Natural killer cell treated with Interleukin-12 subunit alpha and Interleukin-12 subunit beta and Interleukin-15 and Interleukin-18, amount 100 ng/mL, for 72 hours (primary cell): ENCODE data around the gene ABCD4. TPM values are rescaled to one million over a fixed set of nuclear protein-coding genes. Genes with fewer than 3 reads are reported as not detected.
A peak's percentile ranks its signal among the peaks of the same experiment; 100 is the strongest.

Source experiments
- ATAC-seq, 2 donors: fragments of 150-1000 bp; cut with Tn5 transposase in 1 of 2; sonication (Bioruptor Pico), chemical (Tn5 transposase) in 1 of 2; 2 replicates each; pipeline ENCODE4 v1.10.0; 2021
- DNase-seq: peaks from one replicate; pipeline ENCODE4 v3.0.0; 2022; ENCODE audit warnings: low spot score
- H3K27ac Mint-ChIP-seq, 2 donors: 1 replicate in 1 of 2; 2 replicates in 1 of 2; pipeline ENCODE4 v1.8.0; 2022; ENCODE audit warnings: mixed read lengths in 2 of 2, mild to moderate bottlenecking in 1 of 2, moderate library complexity in 1 of 2
- H3K27me3 Mint-ChIP-seq, 2 donors: 1 replicate in 1 of 2; 2 replicates in 1 of 2; pipeline ENCODE4 v1.8.0; 2022; ENCODE audit warnings: mixed read lengths in 2 of 2
- H3K36me3 Mint-ChIP-seq: one replicate; pipeline ENCODE4 v1.8.0; 2022; ENCODE audit warnings: mixed read lengths
- H3K4me1 Mint-ChIP-seq, 2 donors: 1 replicate in 1 of 2; 2 replicates in 1 of 2; pipeline ENCODE4 v1.8.0; 2022; ENCODE audit warnings: low read depth in 2 of 2, mixed read lengths in 2 of 2, mild to moderate bottlenecking in 1 of 2
- H3K4me3 Mint-ChIP-seq: one replicate; pipeline ENCODE4 v1.8.0; 2022; ENCODE audit warnings: mixed read lengths
- H3K9me3 Mint-ChIP-seq: 2 replicates; pipeline ENCODE4 v1.8.0; 2022; ENCODE audit warnings: mixed read lengths
- total RNA-seq, 2 donors: library from RNA; stranded (reverse); gene quantifications; one replicate each; pipeline ENCODE4 v1.2.3, GENCODE V29; 2022

ABCD4 gene
- total RNA-seq, 2 donors from 2014 or later, result 47.7 to 72.8 TPM

GRCh38 chr14:74242021-74242779 is 60.5 kb downstream of the ABCD4 start:
- Mint-ChIP-seq H3K4me1 (peaks cover 7 to 9% of the 10 kb centered on the region in 2 donors), H3K36me3 (no peaks in the 10 kb centered on the region), H3K27ac (no peak overlapping the region), H3K9me3 (no peaks in the 10 kb centered on the region), H3K4me3 (peak overlapping the region; percentile 45), H3K27me3 (peaks cover 58 to 79% of the 10 kb centered on the region in 2 donors)
- ATAC-seq (no peak), DNase-seq (no peak)

DNA sequence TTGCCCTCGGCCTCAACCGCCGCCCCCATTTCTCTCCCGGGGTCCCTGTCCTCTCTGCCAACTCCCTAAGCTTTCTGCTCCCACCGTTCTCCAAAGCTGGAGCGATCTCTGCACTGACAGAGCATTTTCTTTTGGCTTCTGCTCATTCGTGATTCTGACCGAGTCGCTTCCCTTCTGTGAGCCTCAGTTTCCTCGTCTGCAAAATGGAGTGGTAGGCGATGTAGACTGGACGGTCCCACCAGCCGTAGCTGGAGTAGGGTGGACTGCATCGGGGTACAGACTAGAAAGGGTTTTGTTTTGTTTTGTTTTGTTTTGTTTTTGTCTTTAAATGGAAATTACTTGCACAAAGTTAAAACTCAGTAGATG is 61.1 kb downstream of the ABCD4 start:
- H3K27ac Mint-ChIP-seq, result no peak overlapping the region
- no peak for ATAC-seq
- H3K4me1 Mint-ChIP-seq, result peaks cover 7 to 9% of the 10 kb centered on the region in 2 donors
- no peak for DNase-seq
- H3K36me3 Mint-ChIP-seq, result no peaks in the 10 kb centered on the region
- H3K4me3 Mint-ChIP-seq, result no peak overlapping the region
- H3K27me3 Mint-ChIP-seq, result peaks cover 55 to 76% of the 10 kb centered on the region in 2 donors
- H3K9me3 Mint-ChIP-seq, result no peaks in the 10 kb centered on the region

DNA sequence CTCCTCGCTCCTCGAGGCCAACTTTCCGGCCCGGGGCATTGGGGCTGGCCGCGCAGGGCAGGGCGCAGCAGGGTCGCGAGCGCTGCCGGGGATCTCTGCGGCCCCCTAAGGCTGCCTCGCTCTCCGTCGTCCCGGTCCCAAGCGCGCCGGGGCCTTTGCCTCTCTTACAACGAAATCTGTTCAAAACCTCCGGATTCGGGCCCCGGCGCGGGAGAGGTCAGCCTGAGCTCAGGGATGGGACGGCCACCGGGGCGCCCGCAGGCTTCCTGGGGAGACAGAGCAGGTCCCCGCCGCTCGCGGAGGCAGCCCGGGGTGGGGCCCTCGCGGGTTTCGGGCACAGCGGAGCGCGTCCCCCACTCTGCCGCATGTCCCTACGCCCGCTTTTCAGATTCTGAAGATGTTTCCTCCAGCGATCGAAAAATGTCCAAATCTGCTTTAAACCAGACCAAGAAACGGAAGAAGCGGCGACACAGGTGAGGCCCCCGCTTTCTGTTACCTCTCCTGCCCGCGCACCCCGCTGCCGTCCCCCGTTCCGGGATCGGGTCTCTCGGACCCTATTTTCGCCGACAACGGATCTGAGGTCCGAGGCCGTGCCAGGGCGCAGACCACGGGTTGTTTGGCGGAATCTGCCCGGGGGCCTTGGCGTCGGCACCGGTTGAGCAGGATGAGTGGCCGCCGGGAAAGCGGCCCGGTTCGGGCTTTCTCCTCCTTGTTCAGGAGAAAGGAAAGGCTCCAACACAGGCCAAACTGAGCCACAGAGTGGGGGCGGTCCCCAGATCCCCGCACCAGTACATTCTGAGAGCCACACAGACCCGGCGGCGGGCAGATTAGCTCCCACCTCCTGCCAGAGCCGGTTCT is 61.7 kb downstream of the ABCD4 start:
- Mint-ChIP-seq H3K36me3 (no peaks in the 10 kb centered on the region), H3K9me3 (no peaks in the 10 kb centered on the region), H3K4me1 (peaks cover 7 to 9% of the 10 kb centered on the region in 2 donors), H3K4me3 (no peak overlapping the region), H3K27me3 (peaks cover 53 to 70% of the 10 kb centered on the region in 2 donors), H3K27ac (no peak overlapping the region)
- no peak for ATAC-seq
- no peak for DNase-seq

DNA sequence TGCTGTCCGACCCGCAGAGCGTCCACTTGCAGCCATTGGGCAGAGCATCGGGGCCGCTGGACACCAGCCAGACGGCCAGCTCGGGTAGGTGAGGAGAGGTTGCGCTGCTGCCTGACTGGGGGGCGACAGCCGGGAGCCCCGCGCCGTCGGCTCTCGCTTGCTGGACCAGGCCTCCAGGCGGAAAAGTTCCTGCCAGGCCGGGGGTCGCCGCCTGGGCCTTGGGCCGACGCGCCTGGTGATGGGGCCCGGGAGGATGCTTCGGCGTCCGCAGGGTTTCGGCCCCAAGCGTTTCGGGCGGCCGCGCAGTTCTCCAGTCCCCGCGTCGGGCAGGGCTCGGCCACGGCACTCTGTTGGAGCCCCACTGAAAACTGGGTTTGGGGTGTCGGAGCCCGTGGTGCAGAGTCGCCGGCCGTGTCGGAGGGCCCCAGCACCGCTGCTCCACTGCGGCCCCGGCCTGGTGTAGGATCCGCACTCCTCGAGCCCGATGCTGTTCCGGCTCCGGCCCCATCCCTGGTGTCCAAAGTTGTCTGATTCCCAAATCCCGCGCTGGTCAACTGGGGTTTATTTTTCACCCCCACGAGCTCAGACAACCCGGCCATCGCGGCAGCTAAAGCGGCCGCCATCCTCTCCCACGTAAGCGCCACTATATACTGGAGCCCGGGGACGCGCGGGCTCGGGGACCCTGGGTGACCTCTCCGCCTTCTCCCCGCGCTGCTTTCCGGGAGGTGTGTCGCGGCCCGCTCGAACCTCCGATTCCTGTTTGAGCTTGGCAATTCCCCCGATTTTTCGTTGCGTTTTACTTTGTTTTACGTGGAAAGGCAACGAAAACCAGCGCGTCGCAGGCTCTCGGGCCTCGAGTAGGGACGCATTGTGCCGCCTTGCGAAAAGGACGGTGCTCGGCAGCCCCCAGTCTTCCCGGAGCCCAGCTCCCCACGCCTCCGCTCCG is 62.6 kb downstream of the ABCD4 start:
- Mint-ChIP-seq H3K27ac (no peak overlapping the region), H3K4me1 (peaks cover 7 to 9% of the 10 kb centered on the region in 2 donors), H3K9me3 (no peaks in the 10 kb centered on the region), H3K27me3 (peaks cover 58 to 62% of the 10 kb centered on the region in 2 donors), H3K4me3 (no peak overlapping the region), H3K36me3 (no peaks in the 10 kb centered on the region)
- DNase-seq (no peak), ATAC-seq (no peak)

DNA sequence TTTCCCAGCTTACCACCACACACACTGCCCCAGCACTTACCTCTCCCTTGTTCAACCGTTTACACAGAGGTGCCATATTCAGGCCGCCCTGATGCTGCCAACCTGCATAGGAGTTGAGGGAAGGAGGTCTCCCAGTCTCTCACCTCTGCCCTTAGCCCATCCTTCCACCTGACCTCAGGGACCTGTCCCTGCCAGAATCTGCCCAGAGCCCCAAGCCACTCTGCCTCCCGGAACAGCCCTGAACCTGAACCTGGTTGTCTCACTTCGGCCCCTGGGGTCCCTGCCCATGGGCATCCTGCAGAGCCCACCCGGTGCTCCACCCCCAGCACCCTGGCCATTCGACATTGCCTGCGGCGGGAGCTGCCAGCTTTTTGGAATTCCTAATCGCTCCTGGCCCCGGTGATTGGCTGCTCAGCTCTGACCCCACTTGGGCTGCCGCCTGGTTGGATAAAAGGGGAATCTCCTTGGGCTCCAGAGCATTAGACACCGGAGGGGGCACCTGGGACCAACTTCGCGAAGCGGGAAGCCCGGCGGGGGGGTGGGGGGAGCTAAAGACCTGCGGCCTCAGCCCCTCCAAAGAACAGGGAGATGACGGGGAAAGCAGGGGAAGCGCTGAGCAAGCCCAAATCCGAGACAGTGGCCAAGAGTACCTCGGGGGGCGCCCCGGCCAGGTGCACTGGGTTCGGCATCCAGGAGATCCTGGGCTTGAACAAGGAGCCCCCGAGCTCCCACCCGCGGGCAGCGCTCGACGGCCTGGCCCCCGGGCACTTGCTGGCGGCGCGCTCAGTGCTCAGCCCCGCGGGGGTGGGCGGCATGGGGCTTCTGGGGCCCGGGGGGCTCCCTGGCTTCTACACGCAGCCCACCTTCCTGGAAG is 63.5 kb downstream of the ABCD4 start, which contains the start of gene VSX2:
VSX2 (plus strand) TSS at position 476 of the 874 bp plus-strand sequence; CDS start at position 589, 113 bp downstream.
- Mint-ChIP-seq H3K27me3 (peaks cover 53% of the 10 kb centered on the region in 2 donors), H3K4me3 (no peak within 1 kb of the TSS), H3K27ac (no peak within 1 kb of the TSS), H3K36me3 (no peaks in the 10 kb centered on the region), H3K4me1 (peaks cover 7 to 9% of the 10 kb centered on the region in 2 donors), H3K9me3 (no peaks in the 10 kb centered on the region)
- DNase-seq, result no peak
- ATAC-seq, result no peak

DNA sequence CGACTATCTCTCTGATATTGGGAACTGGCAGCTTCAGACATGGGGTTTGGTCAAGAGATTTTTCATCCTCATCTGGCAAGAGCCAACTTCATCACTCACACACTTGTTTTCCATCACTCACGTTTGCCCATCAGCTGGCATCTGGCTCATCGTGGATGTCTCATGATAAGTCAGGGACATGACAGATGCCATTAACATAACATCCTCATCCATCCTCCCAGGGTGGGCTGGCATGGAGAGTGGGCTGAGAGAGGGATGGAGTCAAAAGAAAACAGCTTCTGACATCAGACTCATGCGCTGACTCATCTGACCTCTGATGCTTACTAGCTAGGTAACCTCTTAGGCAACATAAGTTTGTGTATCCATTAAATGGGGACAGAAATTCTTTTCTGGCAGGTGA is 65.3 kb downstream of the ABCD4 start:
- peaks cover 7 to 9% of the 10 kb centered on the region in 2 donors for H3K4me1 Mint-ChIP-seq
- no peak overlapping the region for H3K27ac Mint-ChIP-seq
- no peaks in the 10 kb centered on the region for H3K36me3 Mint-ChIP-seq
- H3K27me3 Mint-ChIP-seq, result peaks cover 36 to 37% of the 10 kb centered on the region in 2 donors
- DNase-seq (no peak), ATAC-seq (no peak)
- H3K9me3 Mint-ChIP-seq, result no peaks in the 10 kb centered on the region
- H3K4me3 Mint-ChIP-seq, result no peak overlapping the region

Other genes with a start within 250 kb of the ABCD4 start
- 10 to 100 TPM in 1 of 2 donors, 1 to 10 TPM in 1; 5.5 to 11.4 TPM for gene ALDH6A1, start 218.5 kb downstream of the ABCD4 start, total RNA-seq
- 10 to 100 TPM; 20.7 TPM for gene LIN52, start 218.0 kb downstream of the ABCD4 start, total RNA-seq
- gene VSX2, start 63.5 kb downstream of the ABCD4 start, total RNA-seq, result not detected
- gene VRTN, start 45.5 kb upstream of the ABCD4 start, total RNA-seq, result not detected
- gene SYNDIG1L, start 123.3 kb upstream of the ABCD4 start, total RNA-seq, result not detected
- gene NPC2, start 190.4 kb upstream of the ABCD4 start, total RNA-seq, result 10 to 100 TPM; 12.7 to 24.8 TPM
- gene ISCA2, start 190.8 kb upstream of the ABCD4 start, total RNA-seq, result 10 to 100 TPM; 20.6 to 22.8 TPM